ENCODE data around the gene ADORA2B.

ADORA2B gene

GRCh38 chr17:15999141-15999973 lies 54.4 kb downstream of the ADORA2B start, which contains the start of the genes TTC19 and ZSWIM7:
TSS of gene TTC19 (plus strand) at chr17:15999824. CDS start at chr17:15999849, 25 bp downstream.
TSS of gene ZSWIM7 (minus strand) at chr17:15999704. CDS start at chr17:15999594, 110 bp downstream.
- peak; percentile 96 for DNase-seq

GRCh38 chr17:15999974-16000827 lies 55.3 kb downstream of the ADORA2B start:
- DNase-seq, result peak; percentile 52

- DNase-seq, result no peak
Observed at GRCh38 chr17:16001226-16001897, 56.4 kb downstream of the ADORA2B start.

- DNase-seq, result no peak
Observed at GRCh38 chr17:16002708-16003260, 57.9 kb downstream of the ADORA2B start.

GRCh38 chr17:16003841-16004240 lies 58.9 kb downstream of the ADORA2B start:
- DNase-seq, result no peak

- DNase-seq, result no peak
Observed at GRCh38 chr17:16005636-16006035, 60.7 kb downstream of the ADORA2B start.

- peak; percentile 14 for DNase-seq
Observed at GRCh38 chr17:16007439-16007838, 62.5 kb downstream of the ADORA2B start.

- no peak for DNase-seq
Observed at GRCh38 chr17:16013943-16014407, 69.0 kb downstream of the ADORA2B start.

GRCh38 chr17:16019347-16019746 lies 74.4 kb downstream of the ADORA2B start:
- DNase-seq, result no peak

- DNase-seq, result no peak
Observed at GRCh38 chr17:16023881-16024280, 79.0 kb downstream of the ADORA2B start.

- no peak for DNase-seq
Observed at GRCh38 chr17:16025202-16025601, 80.3 kb downstream of the ADORA2B start.

All from activated CD4-positive, alpha-beta T cell treated with anti-CD3 and anti-CD28 coated beads for 48 hours (primary cell).